Smooth muscle cell of the umbilical artery (primary cell): ENCODE measurements around the gene MYOT. TPM values are rescaled to one million over a fixed set of nuclear protein-coding genes. Genes with fewer than 3 reads are reported as not detected.

ENCODE experiments used
- total RNA-seq: library from RNA; depleted of rRNA; stranded (reverse); fragments of >200 nt; gene quantifications from 2 replicates; pipeline ENCODE4 v1.2.3, GENCODE V29; 2014

The MYOT gene
- total RNA-seq = not detected in 2 replicates

GRCh38 chr5:137867664-137868063, at the start of gene MYOT:
TSS of gene MYOT (plus strand) at chr5:137867860. CDS start at chr5:137870652, 2,792 bp downstream.

GRCh38 chr5:137888863-137889759, 21.5 kb downstream of the MYOT start, which contains the start of gene PKD2L2:
TSS of gene PKD2L2 (plus strand) at chr5:137889457. CDS start at chr5:137889492, 35 bp downstream.

Other genes starting within 250 kb of the MYOT start
- gene KLHL3, start 131.8 kb upstream of the MYOT start, total RNA-seq = 4.8 and 5.1 TPM in 2 replicates
- gene HNRNPA0, start 113.5 kb upstream of the MYOT start, total RNA-seq = 11.5 and 12.5 TPM in 2 replicates
- not detected in 2 replicates for gene PKD2L2, start 21.6 kb downstream of the MYOT start, total RNA-seq
- gene FAM13B, start 165.2 kb downstream of the MYOT start, total RNA-seq = 19.9 and 22.1 TPM in 2 replicates
- not detected in 2 replicates for gene WNT8A, start 216.2 kb downstream of the MYOT start, total RNA-seq